GM19239 (cell line): ENCODE measurements around the gene ACTG1.

Experiments
- DNase-seq: peaks from one replicate; pipeline ENCODE4 v3.0.0; 2011; ENCODE audit warnings: low spot score; ENCODE audit not compliant: insufficient read length
- FAIRE-seq: peaks from 2 replicates; lab custom pipeline; 2011; peaks lifted over from hg19 to GRCh38; lab: Jason Lieb, UNC

Gene ACTG1

GRCh38 chr17:81484195-81484979, 28.2 kb downstream of the ACTG1 start:
- FAIRE-seq, result peak; percentile 82
- peak; percentile 94 for DNase-seq

- DNase-seq (no peak), FAIRE-seq (no peak)
Observed at GRCh38 chr17:81483862-81484194, 28.8 kb downstream of the ACTG1 start.

- FAIRE-seq (no peak), DNase-seq (peak; percentile 63)
Observed at GRCh38 chr17:81483085-81483861, 29.3 kb downstream of the ACTG1 start.

GRCh38 chr17:81482673-81483072, 29.9 kb downstream of the ACTG1 start:
- DNase-seq, result no peak
- no peak for FAIRE-seq

- DNase-seq (no peak), FAIRE-seq (no peak)
Observed at GRCh38 chr17:81481815-81482505, 30.6 kb downstream of the ACTG1 start.

- DNase-seq (no peak), FAIRE-seq (no peak)
Observed at GRCh38 chr17:81481073-81481799, 31.4 kb downstream of the ACTG1 start.

GRCh38 chr17:81480140-81481072, 32.2 kb downstream of the ACTG1 start:
- no peak for DNase-seq
- FAIRE-seq, result no peak

- FAIRE-seq (no peak), DNase-seq (no peak)
Observed at GRCh38 chr17:81479175-81480071, 33.2 kb downstream of the ACTG1 start.

GRCh38 chr17:81478119-81478518, 34.5 kb downstream of the ACTG1 start:
- DNase-seq (no peak), FAIRE-seq (no peak)

- DNase-seq, result no peak
- no peak for FAIRE-seq
Observed at GRCh38 chr17:81477173-81477572, 35.4 kb downstream of the ACTG1 start.

- no peak for FAIRE-seq
Observed at GRCh38 chr17:81476635-81477034, 36.0 kb downstream of the ACTG1 start.

GRCh38 chr17:81476097-81476496, 36.5 kb downstream of the ACTG1 start:
- DNase-seq (no peak), FAIRE-seq (no peak)

More at GRCh38 chr17:81476635-81477034, 36.0 kb downstream of the ACTG1 start:
- no peak for DNase-seq

GRCh38 chr17:81474958-81475357, 37.6 kb downstream of the ACTG1 start:
- FAIRE-seq (no peak), DNase-seq (no peak)

- DNase-seq, result no peak
- no peak for FAIRE-seq
Observed at GRCh38 chr17:81473019-81473418, 39.6 kb downstream of the ACTG1 start.

GRCh38 chr17:81471818-81472456, 40.7 kb downstream of the ACTG1 start:
- DNase-seq (no peak), FAIRE-seq (no peak)

- FAIRE-seq (no peak), DNase-seq (no peak)
Observed at GRCh38 chr17:81470944-81471817, 41.4 kb downstream of the ACTG1 start.
